GM21786 (cell line): ENCODE results near the gene ATAD1.

Source experiments
- ATAC-seq: cut with Tn5 transposase; IDR thresholded peaks from one replicate; pipeline ENCODE4 v1.9.1; 2021; ENCODE audit not compliant: unreplicated experiment

Gene ATAD1

DNA sequence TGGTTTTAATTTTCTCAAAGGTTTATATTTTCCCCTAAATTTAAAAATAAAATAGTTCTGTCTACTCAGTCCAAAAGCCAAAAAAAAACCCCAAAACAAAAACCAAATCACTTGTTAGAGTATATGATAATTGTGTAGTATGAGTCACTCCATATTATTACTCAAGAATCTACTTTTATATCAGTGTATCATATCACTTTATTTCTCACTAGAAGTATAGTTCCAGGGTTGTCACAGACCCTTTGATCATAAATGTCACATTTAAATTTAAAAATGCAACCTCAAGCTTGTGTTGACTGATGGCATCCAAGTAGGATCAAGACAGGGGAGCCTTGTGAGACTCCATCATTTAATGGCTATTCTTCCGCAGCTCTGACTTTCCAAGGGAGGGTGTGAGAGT, 97.4 kb downstream of the ATAD1 start:
- no peak for ATAC-seq

DNA sequence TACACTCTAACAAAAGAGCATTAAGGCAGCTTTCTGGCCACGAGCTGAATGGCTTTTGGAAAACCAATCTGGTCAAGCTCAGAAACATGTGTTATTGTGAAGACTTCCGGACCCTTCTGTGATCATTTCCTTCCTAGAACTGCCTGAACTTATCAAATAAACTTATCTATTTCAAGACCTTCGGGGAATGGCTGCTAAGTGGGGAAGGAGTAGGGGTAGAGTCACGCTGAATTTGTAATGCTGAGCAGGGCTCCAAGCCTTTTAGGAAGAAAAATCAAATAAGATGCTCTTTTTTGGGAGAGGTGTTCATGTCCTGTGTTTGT, 101.7 kb downstream of the ATAD1 start:
- ATAC-seq = no peak

DNA sequence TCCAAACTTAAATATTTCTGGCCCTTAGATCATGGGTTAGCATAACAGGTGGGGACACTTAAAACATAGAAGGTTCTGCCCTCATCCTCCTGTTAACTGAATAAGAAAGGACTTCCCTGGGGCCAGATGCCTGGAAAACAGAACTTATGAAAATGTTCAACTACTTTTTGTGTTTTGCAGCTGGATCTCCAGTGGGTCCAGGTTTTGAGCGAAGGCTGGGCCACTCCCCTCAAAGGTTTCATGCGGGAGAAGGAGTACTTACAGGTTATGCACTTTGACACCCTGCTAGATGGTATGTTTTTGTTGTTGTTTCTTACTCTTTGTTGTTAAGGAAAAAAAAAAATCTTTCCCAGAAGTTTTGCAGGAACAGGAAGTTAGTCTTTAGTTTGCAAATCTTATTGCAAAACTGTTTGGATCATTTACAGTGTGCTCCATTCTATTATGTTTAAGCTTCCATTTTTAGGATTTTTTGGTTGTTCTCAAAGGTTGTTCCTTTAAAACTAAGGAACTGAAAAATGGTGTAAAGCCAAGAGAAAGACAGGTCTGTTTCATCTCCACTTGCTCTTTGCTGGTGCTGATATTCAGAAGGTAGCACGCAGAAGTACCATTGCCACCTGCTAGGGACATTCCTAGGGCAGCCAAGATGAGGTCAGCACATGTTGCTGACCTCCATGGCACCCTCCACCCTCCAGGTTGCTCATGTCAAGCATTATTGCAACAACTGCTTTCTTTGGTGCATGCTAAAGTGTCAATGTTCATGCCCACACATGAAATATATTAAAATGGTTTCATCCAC, 102.3 kb downstream of the ATAD1 start:
- ATAC-seq = no peak

DNA sequence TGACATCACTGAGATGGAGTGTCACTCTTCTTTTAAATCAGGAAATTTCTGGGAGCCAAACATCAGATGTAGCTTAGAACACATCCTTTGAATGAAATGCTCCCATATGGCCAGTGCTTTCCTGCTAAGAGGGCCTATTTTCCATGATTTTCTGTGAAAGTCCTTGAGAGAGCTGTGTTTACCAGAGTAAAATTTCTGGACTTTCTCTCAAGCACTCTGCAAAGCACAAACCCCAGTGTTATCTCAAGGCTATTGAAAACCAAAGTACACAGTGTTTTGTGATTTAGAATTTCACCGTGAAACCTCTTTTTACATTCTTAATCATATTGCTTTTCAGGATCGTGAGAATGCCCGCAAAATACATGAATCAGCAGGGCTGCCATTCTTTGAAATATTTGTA, 104.3 kb downstream of the ATAD1 start:
- ATAC-seq = no peak

DNA sequence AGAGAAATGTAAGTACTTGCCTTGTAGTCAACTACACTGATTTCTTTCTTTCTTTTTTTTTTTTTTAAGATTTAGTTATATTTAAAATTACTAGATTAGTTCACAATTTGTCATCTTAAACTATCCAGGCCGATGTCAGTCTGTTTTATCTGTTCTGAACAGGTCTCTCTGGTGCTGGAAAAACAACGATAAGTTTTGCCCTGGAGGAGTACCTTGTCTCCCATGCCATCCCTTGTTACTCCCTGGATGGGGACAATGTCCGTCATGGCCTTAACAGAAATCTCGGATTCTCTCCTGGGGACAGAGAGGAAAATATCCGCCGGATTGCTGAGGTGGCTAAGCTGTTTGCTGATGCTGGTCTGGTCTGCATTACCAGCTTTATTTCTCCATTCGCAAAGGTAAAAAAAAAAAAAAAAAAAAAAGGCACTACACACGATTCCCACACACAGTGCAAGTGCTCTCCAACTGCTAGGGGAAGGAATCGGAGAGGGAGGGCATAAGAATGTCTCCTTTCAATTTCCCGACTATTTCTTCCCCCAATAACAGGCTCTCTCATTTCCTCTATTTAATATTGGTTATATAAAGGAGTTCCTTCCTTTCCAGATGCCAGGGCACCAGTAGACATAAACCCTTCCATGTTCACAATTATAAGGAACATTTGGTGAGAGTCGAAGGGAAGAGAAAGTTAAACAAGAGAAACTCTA, 105.0 kb downstream of the ATAD1 start:
- ATAC-seq = no peak

DNA sequence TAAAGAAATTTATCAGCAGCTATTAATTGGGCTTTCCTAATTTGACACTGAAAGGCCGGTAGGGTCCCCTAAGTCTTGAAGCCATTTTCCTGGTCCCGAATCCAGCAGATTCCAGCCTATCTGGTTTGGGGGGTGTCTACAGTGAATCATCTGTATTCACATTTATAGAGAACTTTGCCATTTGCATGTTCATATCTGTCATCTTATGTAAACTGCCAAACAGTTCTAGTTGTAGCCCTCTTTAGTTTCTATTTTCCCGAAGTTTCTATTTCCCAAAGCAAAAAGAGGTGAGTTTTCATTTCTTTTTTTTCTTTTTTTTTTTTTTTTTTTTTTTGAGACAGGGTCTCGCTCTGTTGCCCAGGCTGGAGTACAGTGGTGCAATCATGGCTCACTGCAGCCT, 110.8 kb downstream of the ATAD1 start:
- no peak for ATAC-seq

DNA sequence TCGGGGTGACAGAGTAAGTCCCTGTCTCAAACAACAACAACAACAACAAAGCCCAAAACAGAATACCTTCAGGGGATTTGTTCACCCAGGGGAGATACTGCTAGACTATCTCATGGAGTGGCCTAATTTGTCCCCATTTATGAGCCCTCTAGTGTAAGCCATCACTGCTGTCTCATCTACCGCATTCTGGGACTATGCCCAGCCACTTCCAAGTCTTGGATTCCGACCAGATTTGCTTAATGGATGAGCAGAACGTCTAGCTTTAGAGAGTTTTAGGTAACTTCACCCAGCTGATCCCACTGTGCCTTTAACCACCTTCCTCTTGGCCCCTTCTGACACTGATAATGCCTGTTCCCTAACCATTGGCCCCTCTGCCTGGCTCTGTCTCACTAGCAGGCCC, 111.3 kb downstream of the ATAD1 start:
- ATAC-seq = no peak

DNA sequence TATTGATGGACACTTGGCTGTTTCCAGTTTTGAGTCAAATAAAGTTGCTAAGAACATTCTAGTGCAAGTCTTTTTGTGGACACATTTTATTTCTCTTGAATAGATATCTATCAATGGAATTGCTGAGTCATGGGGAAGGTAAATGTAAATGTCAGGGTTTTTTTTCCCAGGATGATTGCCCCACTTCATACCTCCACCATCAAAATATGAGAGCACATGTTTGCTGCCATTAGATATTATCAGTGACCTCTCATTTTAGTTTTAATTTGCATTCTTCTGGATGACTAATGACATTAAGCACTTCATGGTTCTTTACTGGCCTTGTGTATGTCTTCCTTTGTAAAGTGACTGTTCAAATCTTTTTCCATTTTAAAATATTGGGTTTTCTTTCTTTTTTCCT, 112.7 kb downstream of the ATAD1 start:
- no peak for ATAC-seq

DNA sequence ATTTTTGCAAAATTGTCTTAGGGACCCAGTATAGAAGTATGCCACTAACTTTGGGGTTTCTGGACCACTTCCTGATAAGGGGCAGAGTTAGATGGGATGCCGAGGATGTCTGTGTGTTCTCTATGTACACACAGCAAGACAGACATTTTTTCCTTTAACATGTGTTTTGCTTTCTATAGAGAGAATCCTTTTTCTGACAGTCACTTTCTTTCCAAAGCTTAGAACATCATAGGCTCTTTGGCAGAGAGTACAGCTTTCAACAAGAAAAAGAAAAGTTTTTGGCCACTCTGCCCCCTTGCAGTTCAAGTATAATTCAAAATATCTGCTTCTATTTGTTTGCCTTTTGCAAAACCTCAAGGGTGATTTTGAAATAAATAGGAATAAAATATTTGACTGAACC, 114.3 kb downstream of the ATAD1 start:
- no peak for ATAC-seq

DNA sequence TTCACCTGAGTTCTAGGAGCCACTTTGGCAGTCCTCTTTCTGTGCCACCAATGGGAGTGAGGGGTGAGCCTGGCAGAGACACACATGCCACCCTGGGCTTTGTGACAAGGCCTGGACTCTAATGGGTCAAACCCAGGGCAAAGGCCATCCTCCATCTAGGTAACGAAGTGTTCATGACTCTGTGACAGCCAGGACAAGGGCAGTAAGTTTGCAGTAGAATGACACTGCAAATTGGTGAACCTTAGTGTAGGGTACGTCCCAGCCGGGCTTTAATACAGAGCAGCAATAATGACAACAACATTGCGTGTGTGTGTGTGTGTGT, 115.1 kb downstream of the ATAD1 start:
- no peak for ATAC-seq

DNA sequence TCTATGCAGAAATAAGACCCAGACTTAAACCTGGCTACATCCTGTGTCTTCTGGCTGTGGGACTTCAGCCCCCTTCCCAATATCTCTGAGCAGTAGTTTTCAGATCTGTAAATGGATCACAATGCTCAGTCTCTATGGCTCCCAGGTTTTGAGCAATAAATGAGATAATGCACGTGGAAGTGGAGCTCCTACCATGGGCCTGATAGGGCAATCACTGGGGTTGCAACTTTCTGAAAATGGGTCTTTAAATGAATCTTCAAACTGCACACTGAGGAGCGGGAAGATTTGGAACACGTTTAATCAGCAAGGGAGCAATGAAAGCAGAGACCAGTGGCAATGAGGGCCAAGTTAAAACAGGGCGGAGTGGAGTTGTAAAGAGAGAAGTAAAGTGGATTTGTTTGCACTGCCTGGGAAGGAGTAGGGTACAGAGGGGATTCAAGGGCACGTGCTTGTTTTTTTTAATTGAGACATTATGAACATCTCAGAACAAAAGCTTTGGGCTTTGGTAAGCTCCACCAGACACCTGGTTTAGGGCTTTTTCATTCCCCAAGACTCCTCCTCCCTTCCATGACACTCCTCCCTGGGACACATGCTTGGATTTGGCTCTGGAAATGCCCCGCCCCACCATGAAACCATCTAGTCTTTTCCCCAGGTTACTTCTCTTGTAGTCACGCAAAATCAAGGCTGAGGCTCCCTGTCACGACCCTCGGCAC, 115.6 kb downstream of the ATAD1 start:
- ATAC-seq = no peak
